ENCODE results near the gene NOTCH3.

The NOTCH3 gene

DNA sequence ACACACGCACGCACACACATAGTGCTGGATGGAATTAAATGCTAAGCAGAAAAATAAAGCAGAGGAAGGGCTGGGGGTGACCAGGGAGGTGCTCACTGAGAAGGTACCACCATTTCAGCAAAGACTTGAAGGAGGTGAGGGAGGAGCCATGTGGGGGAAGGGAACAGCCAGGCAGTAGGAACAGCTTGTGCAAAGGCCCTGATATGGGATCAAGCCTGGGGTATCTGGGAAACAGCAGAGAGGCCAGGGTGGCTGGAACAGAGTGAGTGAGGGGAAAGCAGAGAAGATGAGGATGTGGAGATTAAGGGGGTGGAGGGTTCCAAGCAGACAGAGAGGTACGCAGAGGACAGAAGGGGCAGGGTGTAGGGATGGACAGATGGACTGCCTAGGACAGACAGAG is 25.2 kb downstream of the NOTCH3 start:
- H3K79me2 ChIP-seq (ENCODE audit: low read length) = no peaks in the 10 kb centered on the region
- H3K36me3 ChIP-seq (replicated peaks; ENCODE audit: insufficient read depth, low read length) = no peaks in the 10 kb centered on the region
- H3K9ac ChIP-seq (ENCODE audit: low read length) = no peak overlapping the region
- H3F3A ChIP-seq (ENCODE audit: insufficient read depth, low read length) = no peaks in the 10 kb centered on the region
- no peak overlapping the region for H2AFZ ChIP-seq (ENCODE audit: low read length)
- H3K27ac ChIP-seq (ENCODE audit: low read length) = no peak overlapping the region
- H3K9me2 ChIP-seq (replicated peaks; ENCODE audit: insufficient read depth, low read length) = no peaks in the 10 kb centered on the region
- no peak overlapping the region for H3K4me2 ChIP-seq (ENCODE audit: low read depth, low read length)
- no peaks in the 10 kb centered on the region for H3K4me1 ChIP-seq (ENCODE audit: low read length)
- H4K20me1 ChIP-seq (ENCODE audit: insufficient read depth, low read length) = no peaks in the 10 kb centered on the region
- H3K9me3 ChIP-seq (replicated peaks; ENCODE audit: insufficient read depth, low read length) = no peaks in the 10 kb centered on the region
- TF ChIP-seq EZH2phosphoT487 (IDR thresholded peaks at IDR 0.05; ENCODE audit: low read length) (no peak), EZH2 (optimal IDR thresholded peaks at IDR 0.05; ENCODE audit: low read depth, low read length) (no peak), CTCF (IDR thresholded peaks at IDR 0.05; ENCODE audit: low read length) (no peak)
- DNase-seq = no peak
- no peak overlapping the region for H3K4me3 ChIP-seq (ENCODE audit: low read length)
- H3K27me3 ChIP-seq (replicated peaks; ENCODE audit: insufficient read depth, low read length) = peaks cover 65% of the 10 kb centered on the region

GRCh38 chr19:15173746-15174404 is 26.9 kb downstream of the NOTCH3 start:
- DNase-seq = peak; percentile 40
- H3K9ac ChIP-seq (ENCODE audit: low read length) = no peak overlapping the region
- no peaks in the 10 kb centered on the region for H3K79me2 ChIP-seq (ENCODE audit: low read length)
- no peaks in the 10 kb centered on the region for H3K36me3 ChIP-seq (replicated peaks; ENCODE audit: insufficient read depth, low read length)
- H3K4me2 ChIP-seq (ENCODE audit: low read depth, low read length) = no peak overlapping the region
- H3K27ac ChIP-seq (ENCODE audit: low read length) = no peak overlapping the region
- no peak for TF ChIP-seq EZH2 (optimal IDR thresholded peaks at IDR 0.05; ENCODE audit: low read depth, low read length)
- peak; percentile 39 for TF ChIP-seq CTCF (IDR thresholded peaks at IDR 0.05; ENCODE audit: low read length)
- TF ChIP-seq EZH2phosphoT487 (IDR thresholded peaks at IDR 0.05; ENCODE audit: low read length) = no peak
- no peaks in the 10 kb centered on the region for H3K9me2 ChIP-seq (replicated peaks; ENCODE audit: insufficient read depth, low read length)
- H2AFZ ChIP-seq (ENCODE audit: low read length) = no peak overlapping the region
- no peaks in the 10 kb centered on the region for H3K4me1 ChIP-seq (ENCODE audit: low read length)
- H4K20me1 ChIP-seq (ENCODE audit: insufficient read depth, low read length) = no peaks in the 10 kb centered on the region
- H3K27me3 ChIP-seq (replicated peaks; ENCODE audit: insufficient read depth, low read length) = peaks cover 64% of the 10 kb centered on the region
- H3F3A ChIP-seq (ENCODE audit: insufficient read depth, low read length) = no peaks in the 10 kb centered on the region
- no peaks in the 10 kb centered on the region for H3K9me3 ChIP-seq (replicated peaks; ENCODE audit: insufficient read depth, low read length)
- no peak overlapping the region for H3K4me3 ChIP-seq (ENCODE audit: low read length)

DNA sequence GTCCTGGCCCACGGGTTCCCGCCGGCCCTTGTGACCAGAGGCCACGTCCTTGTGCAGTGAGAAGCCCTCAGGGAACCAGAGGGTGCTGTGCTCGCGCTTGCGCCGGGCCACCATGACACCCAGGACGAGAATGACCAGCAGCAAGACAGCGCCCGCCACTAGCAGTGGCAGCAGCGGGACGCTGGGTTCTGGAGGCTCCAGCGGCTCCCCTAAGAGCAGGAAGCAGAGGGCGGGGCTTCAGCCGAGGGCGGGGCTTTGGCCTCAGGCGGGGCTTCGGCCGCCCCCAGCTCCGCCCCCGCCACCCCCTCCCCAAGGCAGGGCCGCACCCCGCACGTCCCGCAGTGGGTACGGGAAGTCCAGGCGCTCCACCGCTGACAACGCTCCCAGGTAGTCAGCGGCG is 30.4 kb downstream of the NOTCH3 start:
- H3K27me3 ChIP-seq (replicated peaks; ENCODE audit: insufficient read depth, low read length) = peaks cover 69% of the 10 kb centered on the region
- no peak for TF ChIP-seq EZH2 (optimal IDR thresholded peaks at IDR 0.05; ENCODE audit: low read depth, low read length)
- no peak for TF ChIP-seq EZH2phosphoT487 (IDR thresholded peaks at IDR 0.05; ENCODE audit: low read length)
- no peak for TF ChIP-seq CTCF (IDR thresholded peaks at IDR 0.05; ENCODE audit: low read length)
- no peaks in the 10 kb centered on the region for H3K4me1 ChIP-seq (ENCODE audit: low read length)
- no peaks in the 10 kb centered on the region for H3K79me2 ChIP-seq (ENCODE audit: low read length)
- H2AFZ ChIP-seq (ENCODE audit: low read length) = no peak overlapping the region
- no peak overlapping the region for H3K9ac ChIP-seq (ENCODE audit: low read length)
- no peaks in the 10 kb centered on the region for H3K9me3 ChIP-seq (replicated peaks; ENCODE audit: insufficient read depth, low read length)
- no peak overlapping the region for H3K4me2 ChIP-seq (ENCODE audit: low read depth, low read length)
- H3K27ac ChIP-seq (ENCODE audit: low read length) = no peak overlapping the region
- DNase-seq = no peak
- H3K9me2 ChIP-seq (replicated peaks; ENCODE audit: insufficient read depth, low read length) = no peaks in the 10 kb centered on the region
- no peaks in the 10 kb centered on the region for H3K36me3 ChIP-seq (replicated peaks; ENCODE audit: insufficient read depth, low read length)
- H3F3A ChIP-seq (ENCODE audit: insufficient read depth, low read length) = no peaks in the 10 kb centered on the region
- no peak overlapping the region for H3K4me3 ChIP-seq (ENCODE audit: low read length)
- H4K20me1 ChIP-seq (ENCODE audit: insufficient read depth, low read length) = no peaks in the 10 kb centered on the region

All from MM.1S (cell line).